SK-N-SH (cell line): ENCODE measurements around the gene SMYD3. TPM values are rescaled to one million over a fixed set of nuclear protein-coding genes. Genes with fewer than 3 reads are reported as not detected.

Experiments used
- CTCF ChIA-PET: fragments of 300-600, 350-600 bp; formaldehyde crosslinking; extraction: SDS; loops from one replicate; lab custom pipeline; 2021; lab: Yijun Ruan, JAX
- POLR2A ChIA-PET: fragments of 350-600 bp; sonication (Branson Sonifier 250); formaldehyde crosslinking; extraction: SDS; loops from one replicate; lab custom pipeline; 2020; ENCODE audit warnings: antibody characterized with exemption, inconsistent platforms; lab: Yijun Ruan, JAX
- DNase-seq: peaks from one replicate; pipeline ENCODE4 v3.0.0; 2012
- H2AFZ ChIP-seq: fragments of 200-600 bp; sonication (generic); 2 replicates; pipeline ENCODE4 v1.8.1; 2016; ENCODE audit warnings: antibody characterized with exemption, mild to moderate bottlenecking, low read depth
- H3F3A ChIP-seq: fragments of 200-600 bp; sonication (generic); replicated peaks from 2 replicates; pipeline ENCODE3; 2016; ENCODE audit warnings: antibody characterized with exemption, mild to moderate bottlenecking; ENCODE audit not compliant: insufficient read depth
- H3K27ac ChIP-seq, 2 experiments: fragments of 200-500 bp in 1 of 2; fragments of 200-600 bp in 1 of 2; sonication (Bioruptor generic) in 1 of 2; sonication (generic), shearing (Covaris generic) in 1 of 2; 2 replicates each; pipeline versions ENCODE4 v1.5.1 to v1.6.1; 2014 to 2016; ENCODE audit warnings: low read depth in 2 of 2, inconsistent platforms in 1 of 2, low read length in 1 of 2, mild to moderate bottlenecking in 1 of 2, mixed read lengths in 1 of 2
- H3K27me3 ChIP-seq: fragments of 200-600 bp; sonication (generic), shearing (Covaris generic); 2 replicates; pipeline ENCODE4 v1.6.1; 2016; ENCODE audit warnings: mixed run types; ENCODE audit not compliant: insufficient read depth
- H3K36me3 ChIP-seq, 2 experiments: fragments of 200-500 bp in 1 of 2; fragments of 200-600 bp in 1 of 2; sonication (Bioruptor generic) in 1 of 2; sonication (generic) in 1 of 2; replicated peaks in 1 of 2; 2 replicates each; pipeline versions ENCODE3 to v1.5.1; 2014 to 2016; ENCODE audit warnings: low read length in 1 of 2, mild to moderate bottlenecking in 1 of 2; ENCODE audit not compliant: insufficient read depth in 2 of 2, control insufficient read depth in 1 of 2
- H3K4me1 ChIP-seq, 2 experiments: fragments of 200-500 bp in 1 of 2; fragments of 200-600 bp in 1 of 2; sonication (Bioruptor generic) in 1 of 2; sonication (generic), shearing (Covaris generic) in 1 of 2; 2 replicates each; pipeline versions ENCODE4 v1.5.1 to v1.6.1; 2014 to 2016; ENCODE audit warnings: low read depth in 1 of 2, low read length in 1 of 2, mixed run types in 1 of 2; ENCODE audit not compliant: insufficient read depth in 2 of 2, control insufficient read depth in 1 of 2
- H3K4me2 ChIP-seq: fragments of 200-600 bp; sonication (generic), shearing (Covaris generic); 2 replicates; pipeline ENCODE4 v1.6.1; 2017; ENCODE audit warnings: mixed run types
- H3K4me3 ChIP-seq, 2 experiments: fragments of 200-500 bp in 1 of 2; fragments of 200-600 bp in 1 of 2; sonication (Bioruptor generic) in 1 of 2; sonication (generic), shearing (Covaris generic) in 1 of 2; 2 replicates each; pipeline versions ENCODE4 v1.5.1 to v1.8.1; 2014 to 2016; ENCODE audit warnings: low read depth in 2 of 2, inconsistent platforms in 1 of 2, low read length in 1 of 2, mild to moderate bottlenecking in 1 of 2, mixed read lengths in 1 of 2, moderate library complexity in 1 of 2
- H3K79me2 ChIP-seq: fragments of 200-600 bp; sonication (generic); 2 replicates; pipeline ENCODE4 v1.8.1; 2017; ENCODE audit warnings: mild to moderate bottlenecking; ENCODE audit not compliant: insufficient read depth
- H3K9ac ChIP-seq: fragments of 200-600 bp; sonication (generic); 2 replicates; pipeline ENCODE4 v1.6.1; 2017; ENCODE audit warnings: mixed run types
- H3K9me2 ChIP-seq: fragments of 200-600 bp; sonication (generic); 2 replicates; pipeline ENCODE4 v1.6.1; 2017; ENCODE audit warnings: mixed run types
- H3K9me3 ChIP-seq: fragments of 200-600 bp; sonication (generic); 2 replicates; pipeline ENCODE4 v1.6.1; 2017; ENCODE audit warnings: mixed run types, mild to moderate bottlenecking, moderate library complexity
- H4K20me1 ChIP-seq: fragments of 200-600 bp; sonication (generic); 2 replicates; pipeline ENCODE4 v1.6.1; 2017; ENCODE audit warnings: mild to moderate bottlenecking, mixed run types; ENCODE audit not compliant: insufficient read depth
- ELF1 ChIP-seq: IDR thresholded peaks from 2 replicates; pipeline ENCODE4 v1.4.0; 2012
- EP300 ChIP-seq, 2 experiments: IDR thresholded peaks; 2 replicates each; pipeline versions ENCODE4 v1.4.0 to v1.6.1; 2012; ENCODE audit warnings: borderline replicate concordance in 1 of 2, low read depth in 1 of 2, low read length in 1 of 2
- EZH2phosphoT487 ChIP-seq: fragments of 200-600 bp; sonication (generic); IDR thresholded peaks from 2 replicates; pipeline ENCODE4 v1.6.1; 2017; ENCODE audit warnings: low read depth, mixed run types, mild to moderate bottlenecking, antibody characterized with exemption, moderate library complexity, borderline replicate concordance
- FOSL2 ChIP-seq: IDR thresholded peaks from 2 replicates; pipeline ENCODE4 v1.4.0; 2012; ENCODE audit warnings: low read depth, mild to moderate bottlenecking, moderate library complexity, borderline replicate concordance
- FOXJ3 ChIP-seq: sonication (generic); formaldehyde crosslinking; IDR thresholded peaks from 2 replicates; pipeline ENCODE4 v1.5.1; 2020; ENCODE audit warnings: mild to moderate bottlenecking, missing genetic modification reagents
- FOXM1 ChIP-seq: IDR thresholded peaks from 2 replicates; pipeline ENCODE4 v1.4.0; 2012; ENCODE audit warnings: low read depth, mild to moderate bottlenecking
- GABPA ChIP-seq: IDR thresholded peaks from 2 replicates; pipeline ENCODE4 v1.4.0; 2012; ENCODE audit warnings: low read depth, mild to moderate bottlenecking
- GATA2 ChIP-seq: sonication (generic); formaldehyde crosslinking; IDR thresholded peaks from 2 replicates; pipeline ENCODE4 v1.5.0; 2020; ENCODE audit warnings: mild to moderate bottlenecking, missing genetic modification reagents
- IRF3 ChIP-seq: fragments of 150-350 bp; IDR thresholded peaks from 2 replicates; pipeline ENCODE4 v1.6.1; 2016; ENCODE audit warnings: mild to moderate bottlenecking, low read depth, low read length
- JUND ChIP-seq: IDR thresholded peaks from 2 replicates; pipeline ENCODE4 v1.4.0; 2012
- NRF1 ChIP-seq: IDR thresholded peaks from 2 replicates; pipeline ENCODE4 v1.6.1; 2012; ENCODE audit warnings: low read depth, mild to moderate bottlenecking, low read length
- PBX3 ChIP-seq: IDR thresholded peaks from 2 replicates; pipeline ENCODE4; 2012
- RCOR1 ChIP-seq: fragments of 150-350 bp; IDR thresholded peaks from 2 replicates; pipeline ENCODE4 v1.6.1; 2017; ENCODE audit warnings: antibody characterized with exemption, low read length
- REST ChIP-seq: IDR thresholded peaks from 2 replicates; pipeline ENCODE4 v1.6.1; 2012; ENCODE audit warnings: mild to moderate bottlenecking, low read depth, low read length, moderate library complexity
- RFX5 ChIP-seq: IDR thresholded peaks from 2 replicates; pipeline ENCODE4 v1.6.1; 2012; ENCODE audit warnings: mild to moderate bottlenecking, improper control_type of control experiment, low read length
- RXRA ChIP-seq: IDR thresholded peaks from 2 replicates; pipeline ENCODE4 v1.4.0; 2012; ENCODE audit warnings: low read depth, mild to moderate bottlenecking, borderline replicate concordance
- SIN3A ChIP-seq: IDR thresholded peaks from 2 replicates; pipeline ENCODE4 v1.6.1; 2012; ENCODE audit warnings: low read depth, mild to moderate bottlenecking, low read length, moderate library complexity, borderline replicate concordance
- TAF1 ChIP-seq: IDR thresholded peaks from 2 replicates; pipeline ENCODE4 v1.6.1; 2012; ENCODE audit warnings: low read depth, mild to moderate bottlenecking, low read length, moderate library complexity, borderline replicate concordance
- TEAD4 ChIP-seq: IDR thresholded peaks from 2 replicates; pipeline ENCODE4 v1.4.0; 2012; ENCODE audit warnings: mild to moderate bottlenecking, borderline replicate concordance; ENCODE audit not compliant: insufficient read depth
- USF1 ChIP-seq: IDR thresholded peaks from 2 replicates; pipeline ENCODE4 v1.4.0; 2012; ENCODE audit warnings: low read depth, borderline replicate concordance
- WGBS: methylation state at CpG from one replicate; pipeline ENCODE4 v1.1.6; 2017; ENCODE audit warnings: low lambda C conversion rate; 5-methylcytosine and 5-hydroxymethylcytosine counted together
- polyA plus RNA-seq, 3 experiments: library from polyadenylated mRNA; depleted of rRNA; stranded (reverse); fragments of >200 nt; gene quantifications; 2 replicates each; pipeline ENCODE4 v1.2.3, GENCODE V29; 2012

The SMYD3 gene
- polyA plus RNA-seq, 1 of the 3 experiments (the other 2 are of a cell fraction) = 31.4 TPM

- WGBS = 82% methylated on average over 4 of the region's 4 CpGs
- H2AFZ ChIP-seq = no peak overlapping the region
- no peak overlapping the region for H3K9ac ChIP-seq
- H3K9me3 ChIP-seq = no peaks in the 10 kb centered on the region
- H3K4me1 ChIP-seq = peaks cover 7 to 45% of the 10 kb centered on the region in 2 experiments; a peak in 3 of 4 replicates
- peaks cover 0 to 3% of the 10 kb centered on the region in 2 experiments for H3K36me3 ChIP-seq
- no peaks in the 10 kb centered on the region for H3F3A ChIP-seq
- no peaks in the 10 kb centered on the region for H3K79me2 ChIP-seq
- H3K9me2 ChIP-seq = no peaks in the 10 kb centered on the region
- DNase-seq = no peak
- TF ChIP-seq REST = no peak
- no peak for TF ChIP-seq FOSL2
- TF ChIP-seq RXRA = no peak
- TF ChIP-seq RFX5 = no peak
- no peak for TF ChIP-seq TAF1
- TF ChIP-seq TEAD4 = no peak
- TF ChIP-seq ELF1 = no peak
- TF ChIP-seq SIN3A = no peak
- no peak for TF ChIP-seq IRF3
- no peak for TF ChIP-seq RCOR1
- no peak for TF ChIP-seq JUND
- no peak for TF ChIP-seq EZH2phosphoT487
- no peak for TF ChIP-seq PBX3
- TF ChIP-seq GATA2 (CRISPR knock-in tag) = no peak
- no peak for TF ChIP-seq EP300 (IDR thresholded peaks at IDR 0.05; ENCODE audit: borderline replicate concordance in 1 of 2, low read depth in 1 of 2, low read length in 1 of 2)
- no peak for TF ChIP-seq NRF1
- no peak for TF ChIP-seq GABPA
- no peak for TF ChIP-seq FOXJ3
- TF ChIP-seq USF1 = no peak
- TF ChIP-seq FOXM1 = no peak
- TF ChIP-seq, all 33 proteins: peak for 0
- ChIA-PET CTCF (interaction anchor here (0.8 to 1.5 kb wide), 9 partner anchors 13 to 598 kb away, joined by 3 to 6 read pairs (median 3); no protein-coding TSS in a partner anchor), POLR2A (interaction anchor here (0.8 to 1.5 kb wide), 2 partner anchors 41 to 184 kb away, joined by 3 read pairs; no protein-coding TSS in a partner anchor)
- Histone ChIP-seq H3K27ac (peak overlapping the region in 1 of 2 experiments; percentile 97; a peak in 2 of 4 replicates), H4K20me1 (no peaks in the 10 kb centered on the region), H3K27me3 (no peaks in the 10 kb centered on the region), H3K4me2 (no peak overlapping the region), H3K4me3 (no peak overlapping the region)
These were observed 756.0 kb downstream of the SMYD3 start for GRCh38 chr1:245751116-245751515.
